HepG2 (cell line): ENCODE data around the gene SLC38A2. TPM values are rescaled to one million over a fixed set of nuclear protein-coding genes. Genes with fewer than 3 reads are reported as not detected.

ENCODE experiments used
- CCDC6 ChIP-seq: sonication (generic); formaldehyde crosslinking; IDR thresholded peaks from 2 replicates; pipeline ENCODE4 v1.8.1; 2022; ENCODE audit warnings: mild to moderate bottlenecking, missing genetic modification reagents, moderate library complexity
- GLI4 ChIP-seq: sonication (generic); formaldehyde crosslinking; IDR thresholded peaks from 2 replicates; pipeline ENCODE4 v1.5.1; 2020; ENCODE audit warnings: missing genetic modification reagents, mild to moderate bottlenecking, moderate library complexity, borderline replicate concordance
- HIVEP1 ChIP-seq: sonication (generic); formaldehyde crosslinking; IDR thresholded peaks from 2 replicates; pipeline ENCODE4 v1.4.0; 2020; ENCODE audit warnings: mild to moderate bottlenecking, missing genetic modification reagents
- HNRNPUL1 ChIP-seq: fragments of 200-400 bp; formaldehyde crosslinking; IDR thresholded peaks from 2 replicates; pipeline ENCODE4 v1.6.1; 2017; ENCODE audit warnings: low read depth, mild to moderate bottlenecking, low read length, moderate library complexity
- HOXA7 ChIP-seq: sonication (generic); formaldehyde crosslinking; IDR thresholded peaks from 2 replicates; pipeline ENCODE4 v1.8.1; 2022; ENCODE audit warnings: mild to moderate bottlenecking, missing genetic modification reagents, moderate library complexity
- KDM5B ChIP-seq: sonication (generic); formaldehyde crosslinking; IDR thresholded peaks from 2 replicates; pipeline ENCODE4 v1.4.0; 2020; ENCODE audit warnings: missing genetic modification reagents, mild to moderate bottlenecking, borderline replicate concordance
- MYNN ChIP-seq: sonication (generic); formaldehyde crosslinking; IDR thresholded peaks from 2 replicates; pipeline ENCODE4 v1.4.0; 2020; ENCODE audit warnings: mild to moderate bottlenecking, low read depth, missing genetic modification reagents
- SALL1 ChIP-seq: sonication (generic); formaldehyde crosslinking; IDR thresholded peaks from 2 replicates; pipeline ENCODE4 v1.8.0; 2022; ENCODE audit warnings: mild to moderate bottlenecking, missing genetic modification reagents
- SMAD3 ChIP-seq: sonication (generic); formaldehyde crosslinking; IDR thresholded peaks from 2 replicates; pipeline ENCODE4 v1.4.0; 2020; ENCODE audit warnings: missing genetic modification reagents
- SP1 ChIP-seq, 2 experiments: fragments of 450-650 bp in 1 of 2; sonication (generic) in 1 of 2; formaldehyde crosslinking in 1 of 2; IDR thresholded peaks; 2 replicates each; pipeline versions ENCODE4 v1.4.0 to v1.6.1; 2016 to 2020; ENCODE audit warnings: missing genetic modification reagents in 1 of 2
- SP5 ChIP-seq: IDR thresholded peaks from 2 replicates; pipeline ENCODE4 v1.6.1; 2016; ENCODE audit warnings: low read depth, borderline replicate concordance
- STAT5B ChIP-seq: sonication (generic); formaldehyde crosslinking; IDR thresholded peaks from 2 replicates; pipeline ENCODE4 v1.4.0; 2020; ENCODE audit warnings: missing genetic modification reagents
- TAF1 ChIP-seq: sonication (generic); formaldehyde crosslinking; IDR thresholded peaks from 2 replicates; pipeline ENCODE4 v1.4.0; 2020; ENCODE audit warnings: missing genetic modification reagents
- TAF15 ChIP-seq: fragments of 200-400 bp; formaldehyde crosslinking; IDR thresholded peaks from one replicate; pipeline ENCODE4 v1.6.1; 2018; ENCODE audit warnings: mild to moderate bottlenecking, low read depth, low read length; ENCODE audit not compliant: poor library complexity, severe bottlenecking
- THAP11 ChIP-seq: IDR thresholded peaks from 2 replicates; pipeline ENCODE4 v1.6.1; 2016; ENCODE audit warnings: missing biosample characterization, missing genetic modification reagents
- ZBTB21 ChIP-seq: sonication (generic); formaldehyde crosslinking; IDR thresholded peaks from 2 replicates; pipeline ENCODE4 v1.4.0; 2020; ENCODE audit warnings: missing genetic modification reagents
- ZNF335 ChIP-seq: sonication (generic); formaldehyde crosslinking; IDR thresholded peaks from 2 replicates; pipeline ENCODE4 v1.4.0; 2020; ENCODE audit warnings: missing genetic modification reagents
- ZNF790 ChIP-seq: sonication (generic); formaldehyde crosslinking; IDR thresholded peaks from 2 replicates; pipeline ENCODE4 v1.8.0; 2022; ENCODE audit warnings: missing genetic modification reagents, mild to moderate bottlenecking, borderline replicate concordance
- polyA plus RNA-seq, 8 experiments: library from polyadenylated mRNA; depleted of rRNA in 3 of 8; stranded (reverse) in 7 of 8; unstranded in 1 of 8; fragments of >200 nt; fragmentation: Illumina TruSeq in 4 of 8; extraction: Trizol in 4 of 8; gene quantifications; 2 replicates each; pipeline versions ENCODE4 v1.2.1 to v1.2.3, GENCODE V29; 2011 to 2016; ENCODE audit warnings: low read depth in 4 of 8, missing spikeins in 1 of 8, mixed read lengths in 1 of 8; ENCODE audit not compliant: insufficient read depth in 1 of 8
- total RNA-seq, 5 experiments: library from RNA; depleted of rRNA; stranded (reverse); fragments of >200 nt; fragmentation: Illumina TruSeq; extraction: Trizol; gene quantifications; 2 replicates each; pipeline ENCODE4 v1.2.3, GENCODE V29; 2016; ENCODE audit warnings: low read depth in 1 of 5
- TF ChIP-seq, protein P1 (sequence below): sonication (generic); formaldehyde crosslinking; IDR thresholded peaks from 2 replicates; pipeline ENCODE4 v1.8.0; 2022; ENCODE audit warnings: missing genetic modification reagents, mild to moderate bottlenecking, moderate library complexity, borderline replicate concordance
- TF ChIP-seq, protein P2 (sequence below): sonication (generic); formaldehyde crosslinking; IDR thresholded peaks from 2 replicates; pipeline ENCODE4 v1.5.0; 2020; ENCODE audit warnings: mild to moderate bottlenecking, missing genetic modification reagents
- TF ChIP-seq, protein P3 (sequence below): sonication (generic); formaldehyde crosslinking; IDR thresholded peaks from 2 replicates; pipeline ENCODE4 v1.9.0; 2021; ENCODE audit warnings: missing genetic modification reagents, borderline replicate concordance

SLC38A2 gene
- total and polyA plus RNA-seq, 2 of the 13 experiments (the other 11 are each of a cell fraction or from before 2014, with no cell fraction given): 368 to 880 TPM

DNA sequence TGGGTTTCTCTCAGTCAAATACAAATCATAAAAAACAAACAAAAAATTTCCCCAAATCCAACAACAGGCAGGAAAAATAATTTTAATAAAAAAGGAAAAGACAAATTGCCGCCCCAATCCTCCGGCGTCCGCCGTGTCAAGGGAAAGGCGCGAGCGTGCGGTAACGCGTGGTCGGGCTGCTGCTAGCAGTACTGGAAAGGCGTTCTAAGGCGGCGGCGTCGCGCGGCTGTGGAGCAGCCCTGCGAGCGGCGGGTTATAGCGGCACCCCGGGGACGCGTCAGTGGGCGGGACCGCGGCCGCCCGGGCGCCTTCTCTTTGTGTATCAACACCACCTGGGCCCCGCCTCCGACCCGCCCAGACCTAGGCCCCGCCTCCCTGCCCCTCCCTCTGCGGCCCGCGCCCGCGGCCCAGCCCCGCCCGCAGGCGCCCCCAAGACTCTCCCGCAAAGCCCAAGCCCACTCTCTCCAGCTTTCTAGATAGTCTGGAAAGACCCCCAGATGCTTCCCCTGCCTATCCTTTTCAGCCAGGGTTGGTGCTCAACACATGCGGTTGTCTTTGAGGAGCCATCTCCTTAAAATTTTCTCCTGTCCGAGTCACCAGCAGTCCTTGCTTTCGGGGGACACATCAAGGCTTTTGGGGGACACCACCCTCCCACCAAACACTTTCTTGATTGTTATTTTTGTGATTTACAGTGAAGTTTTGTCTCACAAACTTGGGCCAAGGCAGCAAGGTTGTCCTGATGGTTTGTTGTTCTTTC lies at the start of gene SLC38A2 (continued):
- peak; percentile 32; the same call in 1 of the 2 replicates for TF ChIP-seq ZBTB21
- TF ChIP-seq SMAD3 (CRISPR knock-in tag): peak; percentile 94
- TF ChIP-seq ZNF335 (CRISPR knock-in tag): no peak
- 0 out of 2 replicates have a peak, but pooled peaks have one; percentile 55 for TF ChIP-seq MYNN (CRISPR knock-in tag)
- TF ChIP-seq SALL1 (CRISPR knock-in tag): peak; percentile 77; the same call in 1 of the 2 replicates
- TF ChIP-seq STAT5B (CRISPR knock-in tag): peak; percentile 87; the same call in 1 of the 2 replicates
- peak; percentile 90 for TF ChIP-seq CCDC6 (CRISPR knock-in tag)
- TF ChIP-seq GLI4 (CRISPR knock-in tag): no peak
- 0 out of 2 replicates have a peak, but pooled peaks have one; percentile 59 for TF ChIP-seq HOXA7
- 0 out of 2 replicates have a peak, but pooled peaks have one; percentile 21 for TF ChIP-seq HIVEP1 (CRISPR knock-in tag)
- TF ChIP-seq SP1 (IDR thresholded peaks at IDR 0.05): no peak
- peak; percentile 84 for TF ChIP-seq SP1 (CRISPR knock-in tag; IDR thresholded peaks at IDR 0.05)
- peak; percentile 99 for TF ChIP-seq TAF1 (CRISPR knock-in tag)
- TF ChIP-seq, protein P1, sequence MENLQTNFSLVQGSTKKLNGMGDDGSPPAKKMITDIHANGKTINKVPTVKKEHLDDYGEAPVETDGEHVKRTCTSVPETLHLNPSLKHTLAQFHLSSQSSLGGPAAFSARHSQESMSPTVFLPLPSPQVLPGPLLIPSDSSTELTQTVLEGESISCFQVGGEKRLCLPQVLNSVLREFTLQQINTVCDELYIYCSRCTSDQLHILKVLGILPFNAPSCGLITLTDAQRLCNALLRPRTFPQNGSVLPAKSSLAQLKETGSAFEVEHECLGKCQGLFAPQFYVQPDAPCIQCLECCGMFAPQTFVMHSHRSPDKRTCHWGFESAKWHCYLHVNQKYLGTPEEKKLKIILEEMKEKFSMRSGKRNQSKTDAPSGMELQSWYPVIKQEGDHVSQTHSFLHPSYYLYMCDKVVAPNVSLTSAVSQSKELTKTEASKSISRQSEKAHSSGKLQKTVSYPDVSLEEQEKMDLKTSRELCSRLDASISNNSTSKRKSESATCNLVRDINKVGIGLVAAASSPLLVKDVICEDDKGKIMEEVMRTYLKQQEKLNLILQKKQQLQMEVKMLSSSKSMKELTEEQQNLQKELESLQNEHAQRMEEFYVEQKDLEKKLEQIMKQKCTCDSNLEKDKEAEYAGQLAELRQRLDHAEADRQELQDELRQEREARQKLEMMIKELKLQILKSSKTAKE: peak; percentile 65; the same call in 1 of the 2 replicates
- TF ChIP-seq SP5 (CRISPR knock-in tag): peak; percentile 92
- TF ChIP-seq, protein P2, sequence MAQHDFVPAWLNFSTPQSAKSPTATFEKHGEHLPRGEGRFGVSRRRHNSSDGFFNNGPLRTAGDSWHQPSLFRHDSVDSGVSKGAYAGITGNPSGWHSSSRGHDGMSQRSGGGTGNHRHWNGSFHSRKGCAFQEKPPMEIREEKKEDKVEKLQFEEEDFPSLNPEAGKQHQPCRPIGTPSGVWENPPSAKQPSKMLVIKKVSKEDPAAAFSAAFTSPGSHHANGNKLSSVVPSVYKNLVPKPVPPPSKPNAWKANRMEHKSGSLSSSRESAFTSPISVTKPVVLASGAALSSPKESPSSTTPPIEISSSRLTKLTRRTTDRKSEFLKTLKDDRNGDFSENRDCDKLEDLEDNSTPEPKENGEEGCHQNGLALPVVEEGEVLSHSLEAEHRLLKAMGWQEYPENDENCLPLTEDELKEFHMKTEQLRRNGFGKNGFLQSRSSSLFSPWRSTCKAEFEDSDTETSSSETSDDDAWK: no peak
- peak; percentile 70; the same call in 1 of the 2 replicates for TF ChIP-seq THAP11 (CRISPR knock-in tag)
- no peak for TF ChIP-seq TAF15
- TF ChIP-seq, protein P3, sequence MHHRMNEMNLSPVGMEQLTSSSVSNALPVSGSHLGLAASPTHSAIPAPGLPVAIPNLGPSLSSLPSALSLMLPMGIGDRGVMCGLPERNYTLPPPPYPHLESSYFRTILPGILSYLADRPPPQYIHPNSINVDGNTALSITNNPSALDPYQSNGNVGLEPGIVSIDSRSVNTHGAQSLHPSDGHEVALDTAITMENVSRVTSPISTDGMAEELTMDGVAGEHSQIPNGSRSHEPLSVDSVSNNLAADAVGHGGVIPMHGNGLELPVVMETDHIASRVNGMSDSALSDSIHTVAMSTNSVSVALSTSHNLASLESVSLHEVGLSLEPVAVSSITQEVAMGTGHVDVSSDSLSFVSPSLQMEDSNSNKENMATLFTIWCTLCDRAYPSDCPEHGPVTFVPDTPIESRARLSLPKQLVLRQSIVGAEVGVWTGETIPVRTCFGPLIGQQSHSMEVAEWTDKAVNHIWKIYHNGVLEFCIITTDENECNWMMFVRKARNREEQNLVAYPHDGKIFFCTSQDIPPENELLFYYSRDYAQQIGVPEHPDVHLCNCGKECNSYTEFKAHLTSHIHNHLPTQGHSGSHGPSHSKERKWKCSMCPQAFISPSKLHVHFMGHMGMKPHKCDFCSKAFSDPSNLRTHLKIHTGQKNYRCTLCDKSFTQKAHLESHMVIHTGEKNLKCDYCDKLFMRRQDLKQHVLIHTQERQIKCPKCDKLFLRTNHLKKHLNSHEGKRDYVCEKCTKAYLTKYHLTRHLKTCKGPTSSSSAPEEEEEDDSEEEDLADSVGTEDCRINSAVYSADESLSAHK (CRISPR knock-in tag): peak; percentile 87; the same call in 1 of the 2 replicates
- 0 out of 2 replicates have a peak, but pooled peaks have one; percentile 25 for TF ChIP-seq HNRNPUL1
- TF ChIP-seq KDM5B: peak; percentile 34; the same call in 1 of the 2 replicates
- peak; percentile 77; the same call in 1 of the 2 replicates for TF ChIP-seq ZNF790
